NCI-H1417 treated with DMSO at 0.1 percent for 48 hours (cell line): Measurements from ENCODE around the gene SH2B3.

Experiments
- DNase-seq: peaks from one replicate; lab custom pipeline; 2025; lab: John Stamatoyannopoulos, UW

The SH2B3 gene

DNA sequence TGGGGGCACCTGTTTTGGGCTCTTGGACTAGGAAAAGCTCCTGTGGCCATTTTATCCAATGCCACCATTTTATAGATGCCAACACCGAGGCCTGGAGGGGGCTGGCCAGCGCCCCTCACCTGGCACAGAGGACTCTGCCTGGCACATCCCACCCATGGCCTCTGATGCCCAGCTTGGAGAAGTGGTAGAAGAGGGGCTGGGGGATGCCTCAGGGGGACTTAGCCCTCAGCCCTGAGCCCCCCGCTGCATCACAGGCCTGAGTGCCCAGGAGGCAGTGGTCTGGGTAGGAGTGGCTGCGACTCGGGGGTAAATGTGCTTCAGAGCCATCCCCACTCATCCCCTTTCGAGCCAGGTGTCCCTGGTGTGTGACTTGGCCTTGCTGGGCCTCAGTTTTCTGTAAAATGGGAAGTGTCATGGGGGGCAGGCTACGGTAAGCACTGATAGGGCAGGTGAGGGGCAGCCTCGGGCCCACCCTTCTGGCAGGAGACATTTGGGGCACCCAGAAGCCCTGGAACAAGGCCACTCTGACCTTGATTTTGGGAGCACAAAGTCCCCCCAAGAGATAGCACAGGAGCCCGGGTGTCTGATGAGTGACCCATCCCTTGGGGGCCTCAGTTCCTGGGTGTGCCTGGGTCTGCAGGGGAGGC, 22.5 kb downstream of the SH2B3 start:
- no peak for DNase-seq

DNA sequence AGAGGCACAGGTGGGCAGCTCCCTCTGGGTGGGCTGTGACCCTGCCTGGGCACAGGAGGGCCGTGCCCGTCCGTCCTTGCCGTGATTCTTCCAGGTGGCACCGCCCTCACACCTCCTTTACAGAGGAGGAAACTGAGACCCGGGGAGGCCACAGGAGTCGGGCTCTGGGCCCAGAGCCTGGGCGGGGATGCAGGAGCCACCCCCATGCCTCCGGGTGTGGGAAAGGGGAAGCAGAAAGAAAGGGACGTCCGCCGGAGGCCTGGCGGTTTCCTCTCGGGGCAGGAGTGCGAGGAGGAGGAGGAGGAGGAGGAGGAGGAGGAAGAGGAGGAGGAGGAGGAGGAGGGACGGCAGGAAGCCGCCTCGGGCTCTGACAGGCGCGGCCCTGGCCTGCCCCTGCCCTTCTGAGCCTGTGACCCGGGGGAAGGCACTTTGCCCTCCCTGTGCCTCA, 23.0 kb downstream of the SH2B3 start:
- DNase-seq, result no peak

- no peak for DNase-seq
Measured at GRCh38 chr12:111429828-111430432, 24.2 kb downstream of the SH2B3 start.

GRCh38 chr12:111430433-111431353, 25.0 kb downstream of the SH2B3 start:
- DNase-seq, result no peak

DNA sequence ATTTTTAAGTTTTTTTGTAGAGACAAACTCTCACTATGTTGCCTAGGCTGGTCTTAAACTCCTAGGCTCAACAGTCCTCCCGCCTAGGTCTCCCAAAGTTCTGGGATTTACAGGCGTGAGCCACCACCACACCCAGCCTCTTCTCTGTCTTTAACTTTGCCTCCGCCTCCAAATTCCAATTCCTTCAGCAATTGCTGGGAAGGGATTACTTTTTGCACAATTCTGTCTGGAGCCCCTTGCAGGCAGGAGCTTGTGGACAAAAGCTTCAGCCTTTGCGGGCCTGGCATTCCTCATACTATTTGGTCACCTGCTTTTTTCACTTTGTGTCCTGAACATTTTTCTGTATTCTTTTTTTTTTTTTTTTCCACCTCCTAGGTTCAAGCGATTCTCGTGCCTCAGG, 26.0 kb downstream of the SH2B3 start:
- no peak for DNase-seq

DNA sequence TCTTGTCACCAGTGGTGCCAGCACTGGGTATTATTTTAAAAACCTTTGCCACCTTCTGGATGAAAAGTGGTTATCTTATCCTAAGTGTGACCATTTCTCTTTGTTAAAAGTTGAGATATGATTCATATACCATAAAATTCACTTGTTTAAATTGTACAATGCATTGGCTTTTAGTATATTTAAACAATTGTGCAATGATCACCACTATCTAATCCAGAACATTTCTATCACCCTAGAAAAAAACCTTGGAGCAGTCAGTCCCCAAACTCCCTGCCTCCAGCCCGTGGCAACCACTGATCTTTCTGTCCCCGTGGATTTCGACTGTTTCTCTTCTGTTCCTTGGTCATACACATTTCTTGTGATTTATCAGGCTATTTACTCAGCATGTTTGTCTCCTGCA, 28.3 kb downstream of the SH2B3 start:
- DNase-seq, result no peak

DNA sequence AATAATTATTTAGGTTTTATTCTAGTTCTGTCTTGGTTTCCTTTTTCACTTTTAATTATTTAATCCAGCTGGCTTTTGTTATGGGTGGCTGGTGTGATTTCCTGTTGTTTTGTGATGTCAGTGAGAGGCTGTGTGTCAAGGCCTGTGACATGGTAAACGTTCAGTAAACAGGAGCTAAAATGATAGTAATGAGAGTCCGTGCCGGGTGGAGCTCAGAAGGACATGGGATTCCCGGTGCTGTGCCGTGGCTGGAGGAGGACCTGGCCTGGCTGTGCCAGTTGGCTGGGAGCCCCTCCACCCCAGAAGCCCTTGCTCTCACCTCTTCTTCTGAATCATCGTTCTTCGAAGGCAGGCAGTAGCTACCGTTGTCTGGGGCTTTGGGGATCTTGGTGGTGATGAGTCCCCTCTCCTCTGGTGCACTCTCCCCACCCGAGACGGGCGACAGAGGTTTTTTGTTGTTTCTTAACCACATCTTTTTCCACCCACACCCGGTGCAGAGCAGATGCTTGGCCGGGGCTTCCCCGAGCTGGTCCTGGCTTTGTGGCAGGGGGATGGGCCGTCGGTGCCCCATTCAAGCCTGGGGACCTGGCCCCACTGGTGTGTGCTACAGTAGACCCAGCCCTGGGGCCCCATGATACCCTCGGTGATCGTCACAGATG, 29.1 kb downstream of the SH2B3 start:
- DNase-seq, result no peak

DNA sequence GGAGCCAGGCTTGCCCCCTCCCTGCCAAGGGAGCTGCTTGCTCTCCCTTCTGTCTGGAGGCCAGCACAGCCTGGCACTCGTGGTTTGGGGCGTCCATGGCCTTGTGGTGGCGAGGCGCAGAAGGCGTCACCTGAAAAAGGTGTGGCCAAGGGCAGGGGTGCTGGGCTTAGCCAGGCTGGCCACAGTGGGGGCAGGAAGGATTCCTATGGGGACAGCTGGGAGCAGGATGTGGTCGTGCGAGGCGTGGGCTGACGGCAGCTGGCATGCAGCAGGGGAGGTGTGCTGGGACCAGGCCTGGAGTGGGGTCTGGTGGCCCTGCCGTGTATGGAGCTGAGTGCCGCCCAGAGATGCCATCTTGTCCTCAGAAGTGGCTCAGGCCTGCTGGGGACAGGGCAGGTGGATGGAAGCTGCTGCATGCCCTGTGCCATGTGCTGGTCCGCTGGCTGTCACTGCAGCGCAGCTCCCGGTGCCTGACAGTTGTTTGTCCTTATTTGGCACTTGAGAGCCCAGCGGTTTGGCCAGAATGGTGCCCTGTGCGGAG, 30.0 kb downstream of the SH2B3 start:
- DNase-seq, result no peak

- DNase-seq, result no peak
Measured at GRCh38 chr12:111436266-111436665, 30.5 kb downstream of the SH2B3 start.

GRCh38 chr12:111436811-111437210, 31.1 kb downstream of the SH2B3 start:
- DNase-seq, result no peak

DNA sequence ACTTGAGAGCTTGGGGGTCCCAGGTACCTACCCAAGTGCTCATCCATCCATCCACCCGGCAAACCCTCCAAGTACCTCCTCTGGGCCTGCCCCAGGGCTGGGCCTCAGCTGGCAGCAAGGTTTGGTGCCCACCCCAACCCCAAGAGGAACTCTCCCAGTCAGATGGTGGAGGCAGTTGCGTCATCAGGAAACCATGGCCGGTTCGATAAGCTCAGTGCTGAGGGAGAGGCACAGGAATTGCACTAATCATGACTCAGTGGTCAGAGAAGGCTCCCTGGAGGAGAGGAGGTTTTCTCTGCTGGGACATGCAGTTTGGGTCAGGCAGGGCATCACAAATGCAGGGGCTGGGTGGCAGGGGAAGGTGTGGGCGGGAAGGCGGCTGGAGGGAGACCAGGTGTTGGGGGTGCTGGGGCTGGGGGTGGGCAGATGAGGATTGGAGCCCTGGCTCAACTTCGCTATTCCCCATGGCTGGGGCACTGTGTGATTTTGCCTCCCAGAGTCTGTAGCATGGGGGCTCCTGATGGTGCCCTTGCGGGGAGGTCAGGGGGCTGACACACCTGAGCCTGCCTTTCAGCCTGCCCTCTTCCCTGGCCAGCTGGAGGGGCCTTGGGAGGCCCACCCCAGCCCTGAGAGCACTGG, 32.2 kb downstream of the SH2B3 start:
- no peak for DNase-seq

DNA sequence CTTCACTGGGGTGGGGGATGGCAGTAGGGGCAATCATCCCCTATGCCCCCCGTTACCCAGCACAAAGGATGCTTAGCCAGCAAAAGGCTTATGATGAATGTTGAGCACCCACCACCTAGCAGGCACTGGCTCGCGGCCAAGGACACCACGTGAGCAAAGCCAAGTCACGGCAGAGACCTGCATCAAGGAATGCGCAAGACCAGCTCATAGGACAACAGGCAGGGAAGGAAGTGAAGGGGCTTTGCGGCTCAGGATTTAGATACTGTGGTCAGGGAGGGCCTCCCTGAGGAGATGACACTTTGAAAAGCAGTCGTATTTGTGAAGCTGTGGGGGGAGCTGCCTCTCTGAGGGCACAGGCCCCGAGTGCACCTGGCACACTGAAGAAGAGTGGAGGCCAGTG, 32.8 kb downstream of the SH2B3 start:
- no peak for DNase-seq

- DNase-seq, result no peak
Measured at GRCh38 chr12:111439657-111440151, 34.0 kb downstream of the SH2B3 start.

GRCh38 chr12:111440152-111440551, 34.4 kb downstream of the SH2B3 start:
- no peak for DNase-seq

DNA sequence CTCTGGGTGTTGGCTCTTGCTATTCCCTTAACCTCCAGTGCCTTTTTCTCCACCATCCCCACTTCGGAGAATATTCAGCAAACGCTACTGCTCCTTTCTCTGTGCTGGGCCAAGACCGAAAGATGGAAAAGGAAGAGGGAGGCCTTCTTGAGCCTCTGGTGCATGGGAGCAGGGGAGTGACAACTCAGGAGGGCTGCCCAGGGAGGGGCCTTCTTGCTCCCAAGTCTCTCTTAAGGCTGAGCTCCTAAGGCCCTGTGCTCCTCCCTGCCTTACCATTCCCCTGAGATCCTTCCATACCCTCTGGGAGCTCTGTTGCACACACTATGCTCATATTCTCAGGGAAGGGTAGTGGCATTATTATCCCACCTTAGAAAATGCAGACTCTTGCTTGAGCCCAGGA, 34.9 kb downstream of the SH2B3 start:
- DNase-seq, result no peak

DNA sequence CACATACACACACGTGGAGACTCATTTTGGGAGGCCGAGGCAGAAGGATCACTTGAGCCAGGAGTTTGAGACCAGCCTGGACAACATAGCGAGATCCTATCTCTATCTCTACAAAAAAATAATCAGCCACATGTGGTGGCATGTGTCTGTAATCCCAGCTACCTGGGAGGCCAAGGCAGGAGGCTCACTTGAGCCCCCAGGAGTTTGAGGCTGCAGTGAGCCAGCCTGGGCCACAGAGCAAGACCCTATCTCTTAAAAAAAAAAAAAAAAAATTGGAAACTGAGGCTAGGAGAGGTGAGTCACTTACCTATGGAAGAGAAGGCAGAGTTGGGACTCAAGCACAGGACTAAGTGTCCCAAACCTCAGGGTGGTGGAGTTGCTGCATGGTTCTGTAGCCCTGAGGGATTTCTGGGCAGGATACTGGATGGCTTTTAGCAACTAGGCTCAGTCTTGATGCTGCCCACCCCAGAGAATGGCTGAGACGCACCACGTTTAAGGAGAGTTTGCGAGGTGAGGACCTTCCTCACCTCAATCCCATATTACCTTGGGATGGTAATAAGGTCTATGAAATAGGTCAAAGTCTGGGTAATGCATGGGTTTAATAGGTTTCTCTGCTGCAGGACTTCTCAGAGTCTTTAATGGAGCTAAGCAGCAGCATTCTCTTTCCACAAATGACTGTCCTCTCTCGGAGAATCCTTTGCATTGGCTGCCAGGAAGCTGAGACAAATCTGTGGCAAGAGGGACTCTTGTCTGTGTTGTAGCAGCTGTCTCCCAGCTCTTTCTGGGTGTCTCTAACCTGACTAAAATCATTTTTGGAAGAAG, 35.6 kb downstream of the SH2B3 start:
- DNase-seq, result no peak

DNA sequence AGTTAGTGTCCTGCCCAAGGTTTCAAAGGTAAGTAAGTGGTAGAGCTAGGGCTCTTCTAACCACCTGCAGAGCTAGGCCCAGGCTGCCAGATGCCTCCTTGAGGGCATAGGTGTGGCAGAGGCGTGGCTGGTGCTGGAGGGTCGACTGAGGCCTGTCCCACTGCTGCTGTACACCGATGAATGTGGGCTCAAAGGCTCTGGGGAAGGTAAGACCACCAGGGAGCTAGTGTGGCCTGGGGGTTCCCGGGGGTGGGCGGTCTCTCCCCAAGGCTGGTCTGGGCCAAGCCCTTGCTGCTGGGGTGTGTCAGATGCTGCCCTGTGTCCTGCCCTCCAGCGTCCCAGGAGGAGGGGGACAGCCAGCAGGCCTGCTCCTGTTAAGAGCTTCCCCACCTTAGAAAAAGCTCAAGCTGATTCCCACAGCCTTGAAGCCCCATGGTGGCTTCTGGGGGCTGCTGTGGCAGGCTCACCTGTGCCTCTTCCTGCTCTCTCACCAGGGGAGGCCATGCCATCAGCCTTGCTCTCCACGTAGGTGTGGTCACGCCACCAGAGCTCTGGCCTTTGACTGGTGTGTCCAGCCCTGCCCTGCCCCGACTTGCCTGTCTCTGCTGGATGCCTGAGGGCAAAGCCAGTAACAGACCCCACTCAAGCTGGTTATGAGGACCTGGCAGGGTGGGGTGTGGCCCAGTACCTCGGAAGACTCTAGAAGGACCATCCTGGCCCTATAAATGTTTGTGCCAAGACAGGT, 36.8 kb downstream of the SH2B3 start:
- no peak for DNase-seq

- DNase-seq, result no peak
Measured at GRCh38 chr12:111443086-111443485, 37.4 kb downstream of the SH2B3 start.

DNA sequence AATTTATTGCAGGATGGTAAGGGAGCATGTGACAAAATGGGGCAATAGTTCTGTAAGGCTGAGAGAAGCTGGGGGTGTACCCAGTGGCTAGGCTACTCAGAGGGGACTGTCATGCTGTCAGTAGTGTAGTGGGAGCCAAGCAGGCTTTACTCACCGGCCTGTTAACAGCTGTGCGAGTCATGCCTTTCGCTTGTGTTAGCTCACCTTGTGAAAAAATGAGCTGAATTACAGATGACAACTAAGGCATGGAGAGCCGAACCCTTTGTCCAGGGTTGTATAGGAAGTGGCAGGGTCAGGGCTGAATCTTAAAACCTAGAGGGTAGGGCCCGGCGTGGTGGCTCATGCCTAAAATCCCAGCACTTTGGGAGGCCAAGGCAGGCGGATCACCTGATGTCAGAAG, 37.9 kb downstream of the SH2B3 start:
- DNase-seq, result no peak
